HG03066 (cell line): ENCODE results near the gene C11orf21.

ENCODE experiments used
- ATAC-seq: cut with Tn5 transposase; IDR thresholded peaks from one replicate; pipeline ENCODE4 v1.9.1; 2021; ENCODE audit warnings: low read depth; ENCODE audit not compliant: unreplicated experiment

C11orf21 gene

DNA sequence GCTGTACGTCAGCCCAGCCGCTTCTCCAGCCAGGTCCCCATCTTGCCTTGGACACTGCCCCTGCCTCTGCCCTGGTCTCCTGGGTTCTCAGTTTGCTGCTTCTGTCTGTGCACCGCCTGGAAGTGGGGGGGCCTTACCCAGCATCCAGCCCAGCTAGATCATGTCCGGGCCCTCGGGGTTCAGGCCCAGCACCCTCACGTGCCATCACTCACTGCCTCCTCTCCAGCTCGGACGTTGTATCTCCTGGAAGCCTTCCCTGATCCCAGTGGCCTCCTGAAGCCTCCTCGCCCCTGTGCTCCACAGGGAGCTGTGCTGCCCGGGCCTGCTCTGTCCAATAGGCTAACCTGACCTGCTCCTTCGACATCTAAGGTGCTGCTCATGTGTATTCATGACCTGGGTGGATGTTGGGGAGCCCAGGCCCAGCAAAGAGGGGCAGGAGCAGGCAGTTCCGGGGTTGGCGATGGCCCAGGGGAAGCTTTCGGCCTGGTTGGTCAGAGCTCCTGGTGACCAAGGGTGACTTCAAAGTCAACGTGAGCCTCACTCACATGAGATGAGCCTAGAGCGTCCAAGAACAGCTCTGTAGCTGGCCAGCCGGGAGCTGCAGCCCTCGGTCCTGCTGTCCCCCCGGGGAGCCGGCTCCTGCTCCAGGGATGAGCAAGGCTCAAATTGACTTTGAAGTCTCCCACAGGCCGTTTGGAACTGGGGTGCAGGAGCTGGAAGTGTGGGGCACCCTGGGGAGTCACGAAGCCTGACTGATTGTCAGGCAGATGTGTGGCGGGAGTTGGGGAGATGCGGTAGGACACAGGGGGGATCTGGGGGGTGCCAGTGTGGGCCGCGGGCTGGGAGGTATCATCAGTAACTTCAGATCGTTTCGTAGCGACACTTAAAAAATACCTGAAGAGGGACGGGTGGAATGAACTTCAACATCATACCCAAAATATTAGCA is 26.1 kb downstream of the C11orf21 start:
- ATAC-seq: no peak

DNA sequence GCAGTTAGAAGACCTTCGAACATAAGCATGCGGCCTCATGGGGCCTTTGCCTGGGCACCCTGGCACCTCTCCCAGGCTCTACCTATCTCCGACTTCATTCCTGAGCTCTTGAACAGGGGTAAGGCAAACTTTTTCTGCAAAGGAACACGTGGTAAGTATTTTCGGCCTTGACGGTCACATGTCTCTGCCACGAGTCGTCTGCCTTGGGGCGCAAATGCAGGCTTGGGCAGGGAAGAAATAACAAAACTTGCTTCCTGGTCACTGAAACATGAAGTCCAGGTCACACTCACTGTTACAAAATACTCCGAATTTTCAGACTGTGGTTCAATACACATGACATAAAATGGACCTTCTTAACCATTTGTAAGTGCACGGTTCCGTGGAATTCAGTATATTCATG is 27.9 kb downstream of the C11orf21 start:
- no peak for ATAC-seq

- ATAC-seq: no peak
Observed at GRCh38 chr11:2273311-2273710, 28.4 kb downstream of the C11orf21 start.

GRCh38 chr11:2272946-2273280 is 28.8 kb downstream of the C11orf21 start:
- no peak for ATAC-seq

GRCh38 chr11:2272228-2272945 is 29.3 kb downstream of the C11orf21 start:
- ATAC-seq: no peak

DNA sequence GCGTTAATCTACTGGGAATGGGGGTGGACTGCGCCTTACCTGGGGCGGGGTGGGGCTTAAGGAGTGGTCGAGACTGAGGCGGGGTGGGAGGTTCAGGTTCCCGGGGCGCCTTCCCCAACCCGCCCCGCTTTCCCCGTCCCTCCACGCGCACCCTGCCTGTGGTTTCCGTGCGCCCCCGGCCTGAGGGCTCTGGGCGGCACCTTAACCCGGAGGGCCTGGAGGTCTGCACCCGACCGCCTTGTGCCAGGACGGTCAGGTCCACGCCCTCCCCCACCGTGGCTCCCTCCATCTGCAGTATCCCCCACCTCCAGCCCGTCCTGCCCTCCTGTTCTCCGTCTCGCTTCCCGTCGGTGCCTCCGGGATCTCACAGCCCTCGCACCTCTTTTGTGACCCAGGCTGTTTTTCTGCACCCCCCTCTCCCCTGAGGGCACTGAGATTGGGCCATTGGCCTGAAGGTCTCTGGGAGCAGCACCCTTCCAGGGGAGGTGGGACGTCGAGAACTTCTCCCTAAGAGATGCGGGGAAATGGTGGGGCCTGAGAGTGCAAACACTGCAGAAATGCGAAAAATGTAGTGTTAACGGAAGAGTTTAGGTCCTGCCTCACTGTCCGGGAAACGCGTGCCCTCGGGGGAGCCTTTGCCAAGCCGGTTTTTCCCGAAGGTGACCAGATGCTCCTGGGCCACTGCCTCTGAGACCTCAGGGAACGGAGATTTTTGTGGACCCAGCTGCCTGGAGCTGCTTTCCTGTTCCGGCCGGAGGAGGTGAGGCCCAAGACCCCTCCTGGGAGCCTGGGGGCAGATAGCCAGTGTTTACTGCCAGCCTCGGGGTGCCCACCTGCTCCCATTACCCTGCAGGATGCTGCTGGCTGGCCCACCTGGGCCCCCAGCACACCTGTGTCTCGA is 30.1 kb downstream of the C11orf21 start:
- ATAC-seq: no peak

DNA sequence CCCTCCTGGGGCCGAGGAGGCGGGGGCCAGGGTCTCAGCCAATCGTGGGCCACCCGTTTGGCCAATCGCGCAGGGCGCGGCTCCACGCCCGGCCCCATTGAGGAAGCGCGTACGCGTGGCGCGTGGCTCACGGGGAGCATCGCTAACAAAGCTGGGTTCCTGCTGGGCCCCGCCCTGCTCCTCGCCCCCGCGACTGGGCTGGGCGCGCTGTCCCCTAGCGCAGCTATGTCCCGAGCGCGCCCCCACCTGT is 30.7 kb downstream of the C11orf21 start:
- no peak for ATAC-seq

DNA sequence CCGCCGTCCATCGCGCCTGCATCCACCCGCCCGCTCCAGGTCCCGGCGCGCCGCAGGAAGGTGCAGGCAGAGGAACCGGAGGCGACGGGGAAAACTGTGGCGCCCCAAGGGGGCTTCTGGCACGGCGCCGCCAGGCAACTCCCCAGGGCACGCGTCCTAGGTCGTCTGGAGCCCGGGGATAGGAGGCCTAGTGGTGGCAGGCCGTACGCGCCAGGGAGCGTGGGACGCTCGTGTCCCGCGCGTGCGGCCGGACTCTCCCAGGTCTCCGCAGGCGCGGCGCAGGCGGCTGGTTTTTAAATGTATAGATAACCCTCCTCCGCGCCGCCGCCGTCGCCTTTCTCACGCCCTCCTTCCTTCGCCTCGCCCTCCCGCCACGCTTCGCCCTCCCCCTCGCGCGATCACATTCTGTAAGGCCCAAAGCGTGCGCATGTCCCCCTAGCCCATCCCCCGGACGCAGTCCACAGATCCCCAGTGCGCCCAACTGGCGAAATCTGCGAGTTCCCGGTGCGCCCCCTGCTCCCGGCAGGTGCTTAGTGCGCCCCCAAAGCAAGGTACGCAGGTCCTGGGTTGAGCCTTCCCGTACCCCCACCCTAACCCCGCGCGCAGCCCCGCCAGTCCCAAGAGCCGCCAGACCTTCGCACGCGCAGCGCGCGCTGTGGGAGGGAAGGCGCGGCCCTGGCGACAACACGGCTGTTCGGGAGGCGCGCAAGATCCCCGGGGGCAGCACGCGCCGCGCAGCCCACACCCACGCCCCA is 31.2 kb downstream of the C11orf21 start, which contains the start of gene ASCL2:
ASCL2 (minus strand) TSS at position 267 of the 755 bp plus-strand sequence; CDS start at position 11, 256 bp downstream.
- no peak for ATAC-seq

DNA sequence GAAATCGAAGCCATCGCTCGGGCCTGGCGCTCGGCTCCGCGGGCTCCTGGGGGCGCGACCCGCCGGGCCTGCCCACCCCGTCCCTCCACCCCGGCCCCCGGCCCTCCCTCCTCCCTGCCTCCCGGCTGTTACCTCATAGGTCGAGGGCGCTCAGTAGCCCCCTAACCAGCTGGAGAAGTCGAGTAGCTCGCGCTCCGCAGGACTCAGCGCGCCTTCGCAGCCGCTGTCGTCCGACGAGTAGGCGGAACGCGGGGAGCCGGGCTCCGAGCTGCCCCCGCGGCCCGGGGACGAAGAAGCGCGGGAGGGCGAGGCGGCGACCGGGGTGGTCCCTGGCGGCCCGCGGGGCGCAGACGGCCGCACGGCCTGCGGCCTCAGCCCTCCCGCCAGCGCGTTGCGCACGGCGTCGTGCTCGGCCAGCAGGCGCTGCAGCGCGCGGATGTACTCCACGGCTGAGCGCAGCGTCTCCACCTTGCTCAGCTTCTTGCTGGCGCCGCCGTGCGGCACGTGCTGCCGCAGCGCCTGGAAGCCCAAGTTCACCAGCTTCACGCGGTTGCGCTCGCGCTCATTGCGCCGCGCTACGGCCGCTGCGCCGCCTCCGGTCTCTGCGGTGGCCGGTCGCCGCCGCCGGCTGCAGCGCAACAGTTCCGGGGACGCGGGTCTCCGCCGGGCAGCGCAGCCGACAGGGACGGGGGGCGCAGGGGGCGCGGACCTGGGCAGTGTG is 32.0 kb downstream of the C11orf21 start:
- no peak for ATAC-seq

- no peak for ATAC-seq
Observed at GRCh38 chr11:2268729-2269600, 32.8 kb downstream of the C11orf21 start.

DNA sequence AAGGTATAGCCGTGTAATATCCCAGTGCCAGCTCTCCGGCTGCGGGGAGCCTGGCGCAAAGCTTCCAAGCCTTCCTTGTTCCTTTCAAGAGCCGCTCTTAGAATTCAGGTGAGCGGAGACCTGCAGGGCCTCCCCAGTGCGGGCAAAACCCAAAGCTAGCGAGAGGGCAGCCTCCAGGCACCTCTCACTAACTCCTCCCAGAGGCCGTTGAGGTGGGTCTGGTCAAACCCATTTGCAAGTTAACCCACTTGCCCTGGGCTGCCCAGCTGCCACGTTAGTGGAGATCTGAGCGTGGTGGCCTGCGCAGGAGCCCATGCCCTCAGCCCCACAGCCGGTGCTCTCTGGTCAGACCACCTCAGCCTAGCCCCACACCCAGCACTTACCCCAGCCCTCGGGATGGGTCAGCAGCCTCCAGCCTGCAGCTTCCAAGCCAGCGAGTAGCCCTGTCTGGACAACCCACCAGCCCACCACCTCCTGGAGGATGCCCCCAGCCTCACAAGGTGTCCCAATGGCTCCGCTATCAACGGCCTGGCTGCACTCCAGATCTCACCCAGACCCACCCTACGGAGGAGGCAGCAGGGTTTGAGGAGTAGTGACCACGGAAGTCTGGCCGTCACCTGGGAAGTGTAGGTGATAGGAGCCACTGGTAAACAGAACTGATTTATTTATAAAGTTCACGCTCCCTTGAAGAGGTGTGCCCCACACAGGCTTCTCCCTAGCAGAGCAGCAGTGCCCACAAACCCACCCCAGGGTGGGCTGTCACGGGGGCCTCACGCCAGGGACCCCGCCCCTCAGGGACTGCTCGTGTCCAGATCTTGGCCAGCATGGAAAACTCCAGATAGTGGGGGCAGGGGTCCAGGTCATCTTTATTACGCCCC is 33.6 kb downstream of the C11orf21 start:
- ATAC-seq: no peak

DNA sequence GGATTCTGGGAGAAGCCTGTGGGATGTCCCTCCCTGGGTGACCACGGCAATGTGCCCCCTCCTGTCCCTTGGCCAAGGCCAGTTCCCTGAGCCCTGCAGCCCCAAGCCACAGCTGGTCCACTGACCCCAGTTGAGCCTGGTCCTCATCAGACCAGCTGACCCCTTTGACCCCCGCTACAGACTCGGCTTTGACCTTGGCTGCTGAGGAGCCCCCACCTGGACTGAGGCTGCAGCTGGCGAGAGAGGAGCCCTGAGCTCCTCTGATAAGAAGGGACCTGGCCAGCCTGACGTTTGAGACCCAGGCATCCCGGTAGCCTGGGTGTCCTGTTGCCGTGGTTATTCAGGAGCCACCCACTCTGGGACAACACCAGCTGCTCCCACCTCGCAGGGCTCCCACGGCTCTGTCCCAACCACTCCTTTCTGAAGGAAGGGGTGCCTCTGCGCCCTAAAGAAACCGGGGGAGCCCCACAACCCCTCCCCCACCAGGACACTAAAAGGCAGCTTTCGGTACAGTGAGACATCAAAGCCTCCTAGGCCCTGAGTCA is 34.3 kb downstream of the C11orf21 start:
- ATAC-seq: no peak

DNA sequence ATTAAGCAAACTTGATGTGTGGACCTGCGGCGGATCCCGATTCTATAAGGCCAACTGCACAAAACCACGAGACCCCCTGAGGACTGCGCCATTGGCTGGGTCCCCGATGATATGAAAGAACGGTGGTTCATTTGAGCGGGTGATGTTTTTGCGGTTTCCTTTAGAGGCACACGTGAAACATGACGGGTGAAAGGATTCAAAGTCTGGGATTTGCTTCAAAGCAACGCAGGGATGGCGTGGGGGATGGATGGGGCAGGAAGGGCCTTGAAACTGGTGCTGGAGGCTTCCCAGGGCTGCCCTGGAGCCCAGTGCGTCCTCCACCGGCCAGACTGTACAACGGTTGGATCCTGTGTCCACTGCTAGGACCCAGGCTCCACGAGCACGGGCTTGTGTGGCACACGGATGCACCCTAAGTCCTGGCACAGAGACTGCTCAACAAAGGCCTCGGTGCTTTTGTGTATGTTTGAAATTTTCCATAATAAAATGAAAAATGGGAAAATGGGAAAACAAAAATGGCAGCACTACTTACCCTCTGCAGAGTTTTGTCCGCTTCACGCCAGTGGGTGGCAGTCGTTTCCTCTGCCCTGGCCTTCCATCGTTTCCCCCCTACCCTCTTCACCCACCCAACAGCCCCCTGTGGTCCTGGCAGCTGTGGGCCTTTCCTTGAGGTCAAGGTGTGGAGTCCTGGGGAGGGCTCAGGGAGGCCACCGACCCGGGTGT is 35.0 kb downstream of the C11orf21 start:
- ATAC-seq: no peak

GRCh38 chr11:2265854-2266585 is 35.7 kb downstream of the C11orf21 start:
- no peak for ATAC-seq

DNA sequence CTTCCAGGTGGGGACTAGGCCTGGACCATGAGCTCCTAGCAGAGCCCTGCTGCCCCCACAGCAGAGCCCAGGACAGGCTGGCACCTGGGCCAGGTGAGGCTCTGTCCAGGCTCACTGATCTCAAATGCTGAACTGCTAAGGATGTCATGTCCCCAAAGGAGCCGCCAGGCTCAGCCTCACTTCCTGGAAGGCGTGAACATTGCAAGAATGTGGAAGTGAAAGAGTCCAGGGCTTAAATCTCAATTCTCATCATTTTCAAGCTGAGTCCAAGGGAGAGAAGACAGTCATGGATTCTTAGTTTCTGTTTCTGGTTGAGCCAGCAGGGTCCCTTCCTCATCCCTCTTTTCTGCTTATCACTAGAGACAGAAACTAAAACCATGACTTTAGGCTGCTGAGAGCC is 36.3 kb downstream of the C11orf21 start:
- ATAC-seq: peak; percentile 63

- ATAC-seq: no peak
Observed at GRCh38 chr11:2264366-2265053, 37.2 kb downstream of the C11orf21 start.
